Ovary (tissue), 9 donors: Measurements from ENCODE around the gene ABCA13. TPM values are rescaled to one million over a fixed set of nuclear protein-coding genes. Genes with fewer than 3 reads are reported as not detected.

ENCODE experiments used
- DNase-seq, 5 donors: peaks; one replicate each; pipeline ENCODE4 v3.0.0-alpha.2; 2019 to 2020
- H3K27ac ChIP-seq, 2 donors: fragments of 200-600 bp; one replicate each; pipeline versions ENCODE4 v1.5.1 to v1.8.0; 2019 to 2022
- H3K27me3 ChIP-seq: fragments of 200-600 bp; one replicate; pipeline ENCODE4 v1.8.0; 2022
- H3K36me3 ChIP-seq: fragments of 200-600 bp; sonication (generic); one replicate; pipeline ENCODE4 v1.5.1; 2019
- H3K4me1 ChIP-seq: one replicate; pipeline ENCODE4 v1.8.1; 2013; ENCODE audit warnings: mild to moderate bottlenecking, moderate library complexity; ENCODE audit not compliant: insufficient read depth
- H3K4me3 ChIP-seq: fragments of 200-600 bp; sonication (generic); one replicate; pipeline ENCODE4 v1.5.1; 2017
- H3K9me3 ChIP-seq, 2 donors: fragments of 200-600 bp in 1 of 2; sonication (generic) in 1 of 2; one replicate each; pipeline versions ENCODE4 v1.5.1 to v1.8.1; 2013 to 2019; ENCODE audit warnings: mild to moderate bottlenecking in 1 of 2, moderate library complexity in 1 of 2
- EP300 ChIP-seq: sonication (generic); formaldehyde crosslinking; IDR thresholded peaks from one replicate; pipeline ENCODE4 v1.6.1; 2017; ENCODE audit warnings: antibody characterized with exemption
- POLR2A ChIP-seq: fragments of 450-650 bp; IDR thresholded peaks from one replicate; pipeline ENCODE4 v1.6.1; 2017; ENCODE audit warnings: antibody characterized with exemption, mild to moderate bottlenecking, moderate library complexity
- WGBS, 3 donors: extraction: QIAGEN DNeasy Blood & Tissue Kit in 1 of 3; methylation state at CpG; one replicate each; pipeline versions ENCODE4 v1.1.5 to v1.1.7; 2013 to 2017; 5-methylcytosine and 5-hydroxymethylcytosine counted together
- intact Hi-C, 4 donors: fragments of 100-400 bp; cut with DNase I; formaldehyde crosslinking; loops; one replicate each; pipeline versions ENCODE4 v1.11.0 to v1.15.1; 2022 to 2023
- polyA plus RNA-seq, 2 donors: library from polyadenylated mRNA; stranded (reverse); fragments of 200-250 nt in 1 of 2; fragments of 350-450 nt in 1 of 2; fragmentation: Illumina TruSeq in 1 of 2; extraction: RNeasy Lipid Tissue Mini Kit (QIAGEN cat#74804) in 1 of 2; gene quantifications; one replicate each; pipeline ENCODE4 v1.2.3, GENCODE V29; 2013 to 2014
- total RNA-seq, 7 donors: library from RNA; depleted of rRNA in 2 of 7; stranded (reverse); fragments of >200 nt in 2 of 7; fragmentation: NEBNext Ultra II Directional in 3 of 7; extraction: Animal tissue kit (Norgen Biotek cat#: 25700) in 3 of 7; gene quantifications; one replicate each; pipeline versions ENCODE4 v1.1.0 to v1.2.4, GENCODE V29; 2016 to 2023
- TF ChIP-seq, protein P1 (sequence below), 3 donors: fragments of 450-650 bp in 2 of 3; fragments of 200-600 bp in 1 of 3; IDR thresholded peaks; one replicate each; pipeline versions ENCODE4 v1.5.1 to v1.8.0; 2016 to 2022; ENCODE audit warnings: antibody characterized with exemption in 3 of 3, mild to moderate bottlenecking in 1 of 3
- donor health status: DM: no; HTN: no; CAD: no; lungs with moderate emphysema.
- donor health status: DM: no; HTN: no; CAD: no.
- donor health status: Bipolar disorder and iron deficiency.
- donor health status: DM: yes; HTN: yes; CAD: no.
- donor health status: DM: no; HTN: no; CAD: no.
- donor health status: DM: yes; HTN: yes; CAD: no.

ABCA13 gene
- total and polyA plus RNA-seq, 9 donors = 0.02 to 4.1 (median 0.20) TPM

DNA sequence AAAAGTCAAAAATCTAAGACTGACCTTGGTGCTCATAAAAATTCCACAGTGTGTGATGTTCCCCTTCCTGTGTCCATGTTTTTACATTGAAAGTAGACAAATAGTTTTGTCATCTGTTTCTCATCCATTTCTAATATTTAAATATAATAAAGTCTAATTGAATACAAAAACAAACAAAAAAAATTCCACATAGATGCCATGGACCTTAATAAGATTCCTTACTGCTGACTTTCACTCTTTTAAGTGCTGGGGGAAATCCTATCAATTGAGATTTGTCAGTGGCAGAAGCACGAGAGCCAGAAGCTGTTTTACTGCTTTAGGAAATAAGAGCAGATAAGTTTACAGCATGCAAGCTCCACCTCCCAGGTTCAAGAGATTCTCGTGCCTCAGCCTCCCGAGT is 310.0 kb downstream of the ABCA13 start:
- no peaks in the 10 kb centered on the region for H3K36me3 ChIP-seq
- no peak overlapping the region for H3K4me3 ChIP-seq
- no peak overlapping the region for H3K27ac ChIP-seq
- no peaks in the 10 kb centered on the region for H3K4me1 ChIP-seq
- WGBS, 3 donors = 43 to 64% (median 52%) methylated on average over 2 to 3 of the region's 3 CpGs
- TF ChIP-seq, protein P1, sequence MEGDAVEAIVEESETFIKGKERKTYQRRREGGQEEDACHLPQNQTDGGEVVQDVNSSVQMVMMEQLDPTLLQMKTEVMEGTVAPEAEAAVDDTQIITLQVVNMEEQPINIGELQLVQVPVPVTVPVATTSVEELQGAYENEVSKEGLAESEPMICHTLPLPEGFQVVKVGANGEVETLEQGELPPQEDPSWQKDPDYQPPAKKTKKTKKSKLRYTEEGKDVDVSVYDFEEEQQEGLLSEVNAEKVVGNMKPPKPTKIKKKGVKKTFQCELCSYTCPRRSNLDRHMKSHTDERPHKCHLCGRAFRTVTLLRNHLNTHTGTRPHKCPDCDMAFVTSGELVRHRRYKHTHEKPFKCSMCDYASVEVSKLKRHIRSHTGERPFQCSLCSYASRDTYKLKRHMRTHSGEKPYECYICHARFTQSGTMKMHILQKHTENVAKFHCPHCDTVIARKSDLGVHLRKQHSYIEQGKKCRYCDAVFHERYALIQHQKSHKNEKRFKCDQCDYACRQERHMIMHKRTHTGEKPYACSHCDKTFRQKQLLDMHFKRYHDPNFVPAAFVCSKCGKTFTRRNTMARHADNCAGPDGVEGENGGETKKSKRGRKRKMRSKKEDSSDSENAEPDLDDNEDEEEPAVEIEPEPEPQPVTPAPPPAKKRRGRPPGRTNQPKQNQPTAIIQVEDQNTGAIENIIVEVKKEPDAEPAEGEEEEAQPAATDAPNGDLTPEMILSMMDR (IDR thresholded peaks at IDR 0.05) = no peak
- TF ChIP-seq EP300 (no peak), POLR2A (no peak)
- no peaks in the 10 kb centered on the region for H3K9me3 ChIP-seq
- H3K27me3 ChIP-seq = no peaks in the 10 kb centered on the region
- intact Hi-C loops = no loop called here
- DNase-seq = no peak

DNA sequence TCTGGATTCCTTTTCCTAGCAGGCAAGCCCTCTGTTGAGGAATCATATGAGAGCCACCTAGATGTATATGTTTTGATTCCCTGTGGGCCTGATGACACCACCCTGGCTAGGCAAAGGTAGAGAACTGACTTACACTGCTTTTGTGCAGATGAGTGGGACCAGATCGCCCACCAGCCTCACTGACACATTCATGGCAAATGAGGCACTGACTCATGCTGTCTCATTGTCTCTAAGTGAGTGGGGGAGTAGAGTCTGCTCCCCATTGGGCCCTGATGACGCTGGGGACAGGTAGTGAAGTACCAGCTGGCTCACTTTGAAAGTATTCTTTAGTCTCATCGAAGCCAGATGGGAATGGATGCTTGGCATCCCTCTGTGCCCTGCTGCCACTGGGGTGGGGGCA is 326.3 kb downstream of the ABCA13 start:
- Histone ChIP-seq H3K36me3 (no peaks in the 10 kb centered on the region), H3K27ac (no peak overlapping the region), H3K4me3 (no peak overlapping the region), H3K9me3 (no peaks in the 10 kb centered on the region), H3K27me3 (no peaks in the 10 kb centered on the region), H3K4me1 (no peaks in the 10 kb centered on the region)
- intact Hi-C loops = no loop called here
- no peak for DNase-seq
- 82 to 84% (median 82%) methylated on average over 3 of the region's 3 CpGs for WGBS, 3 donors
- TF ChIP-seq EP300 (no peak), POLR2A (no peak)
- TF ChIP-seq, protein P1 (IDR thresholded peaks at IDR 0.05) = no peak

- Histone ChIP-seq H3K27me3 (no peaks in the 10 kb centered on the region), H3K4me3 (no peak overlapping the region), H3K27ac (no peak overlapping the region), H3K4me1 (no peaks in the 10 kb centered on the region), H3K36me3 (no peaks in the 10 kb centered on the region), H3K9me3 (no peaks in the 10 kb centered on the region)
- DNase-seq = no peak
- TF ChIP-seq, protein P1 (IDR thresholded peaks at IDR 0.05) = no peak
- no peak for TF ChIP-seq POLR2A
- no peak for TF ChIP-seq EP300
- intact Hi-C loops = no loop called here
- WGBS, 3 donors = 67 to 72% (median 68%) methylated on average over 4 of the region's 4 CpGs
Observed at GRCh38 chr7:48502021-48502420, 330.8 kb downstream of the ABCA13 start.

DNA sequence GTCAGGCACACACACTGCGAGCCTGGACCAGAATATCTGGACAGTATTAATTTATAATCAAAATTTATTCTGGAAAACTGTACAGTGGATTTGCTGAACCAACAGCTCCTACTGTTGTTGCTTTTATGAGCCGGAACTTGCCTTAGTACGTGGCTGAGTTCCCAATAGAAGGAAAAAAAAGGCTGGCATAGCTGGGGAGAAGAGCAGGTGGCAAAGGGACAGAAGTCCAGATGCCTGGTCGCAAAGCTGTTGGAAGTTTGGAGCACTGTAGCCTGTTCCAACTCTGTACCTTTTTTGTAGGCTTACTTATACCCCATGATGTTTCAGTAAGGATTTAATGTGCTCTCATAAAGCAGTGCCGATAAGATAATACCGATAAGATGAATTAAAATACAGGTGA is 333.8 kb downstream of the ABCA13 start:
- no peaks in the 10 kb centered on the region for H3K27me3 ChIP-seq
- no peaks in the 10 kb centered on the region for H3K4me1 ChIP-seq
- no peak overlapping the region for H3K4me3 ChIP-seq
- 87 to 92% (median 89%) methylated on average over 6 of the region's 6 CpGs for WGBS, 3 donors
- H3K9me3 ChIP-seq = no peaks in the 10 kb centered on the region
- intact Hi-C loops = no loop called here
- H3K27ac ChIP-seq = no peak overlapping the region
- no peak for DNase-seq
- H3K36me3 ChIP-seq = no peaks in the 10 kb centered on the region
- TF ChIP-seq, protein P1 (IDR thresholded peaks at IDR 0.05) = no peak
- TF ChIP-seq EP300 (no peak), POLR2A (no peak)

GRCh38 chr7:48505466-48505865 is 334.2 kb downstream of the ABCA13 start:
- DNase-seq = no peak
- H3K27ac ChIP-seq = no peak overlapping the region
- H3K4me3 ChIP-seq = no peak overlapping the region
- 74 to 86% (median 76%) methylated on average over 4 of the region's 4 CpGs for WGBS, 3 donors
- no peaks in the 10 kb centered on the region for H3K4me1 ChIP-seq
- no peaks in the 10 kb centered on the region for H3K27me3 ChIP-seq
- intact Hi-C loops = no loop called here
- TF ChIP-seq POLR2A (no peak), EP300 (no peak)
- TF ChIP-seq, protein P1 (IDR thresholded peaks at IDR 0.05) = no peak
- no peaks in the 10 kb centered on the region for H3K9me3 ChIP-seq
- H3K36me3 ChIP-seq = no peaks in the 10 kb centered on the region
